HCEC 1CT (cell line): ENCODE data around the gene PBX2.

Experiments used
- DNase-seq: peaks from one replicate; pipeline ENCODE4 v3.0.0-alpha.2; 2017

Gene PBX2

DNA sequence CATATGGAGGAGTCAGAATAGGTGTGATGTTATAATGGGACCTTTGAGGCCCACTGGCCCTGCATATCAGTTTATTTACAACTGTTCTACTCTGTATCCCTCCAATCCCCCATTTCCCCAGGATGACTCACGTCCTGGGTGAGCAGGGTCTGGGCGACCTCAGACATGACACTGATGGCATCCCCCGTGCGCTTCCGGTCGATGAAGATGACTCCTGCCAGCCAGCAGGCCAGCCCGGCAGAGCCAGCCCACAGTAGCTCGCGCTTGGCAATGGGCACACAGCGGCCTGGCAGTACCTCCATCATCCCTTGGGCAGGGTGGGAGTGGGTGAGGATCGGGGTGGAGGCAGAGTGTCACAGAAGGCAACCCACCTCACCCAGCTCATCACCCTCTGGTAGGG, 19.7 kb downstream of the PBX2 start:
- no peak for DNase-seq

DNA sequence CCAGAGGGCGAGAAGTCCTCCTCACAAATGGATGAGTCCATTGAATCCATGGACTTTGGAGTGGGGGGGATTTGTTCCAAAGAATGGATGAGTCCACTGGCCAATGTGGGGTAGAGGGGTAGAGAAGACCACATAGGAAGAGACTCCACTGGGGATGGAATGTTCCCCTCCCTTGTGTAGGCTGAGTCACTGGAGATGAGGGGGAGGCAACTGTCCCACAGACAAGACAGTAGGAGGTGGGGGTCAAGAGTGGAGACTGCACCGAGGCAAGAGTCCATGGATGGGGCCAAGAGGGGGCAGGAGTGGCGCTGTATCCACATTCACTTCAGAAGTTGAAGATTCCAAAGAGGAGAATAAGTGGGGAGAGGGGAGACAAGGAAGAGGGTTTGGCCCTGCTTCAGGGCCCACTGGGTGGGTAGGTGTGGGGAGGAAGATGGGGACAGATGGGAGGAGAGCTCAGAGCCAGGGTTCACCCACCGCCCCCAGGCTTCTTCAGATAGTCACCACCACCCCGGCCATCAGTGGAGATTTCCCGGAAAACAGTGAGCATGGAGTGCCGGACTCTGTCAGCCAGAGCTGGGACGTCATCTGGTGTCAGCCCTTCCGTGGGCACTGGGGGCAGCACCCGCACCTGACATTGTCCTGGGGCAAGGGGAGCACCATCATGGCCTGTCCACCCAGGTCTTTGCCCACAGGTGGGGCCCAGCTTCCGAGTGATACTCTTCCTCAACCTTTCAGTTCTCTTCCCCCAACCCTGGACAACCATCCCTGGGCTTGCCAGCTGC, 21.0 kb downstream of the PBX2 start:
- DNase-seq, result no peak

DNA sequence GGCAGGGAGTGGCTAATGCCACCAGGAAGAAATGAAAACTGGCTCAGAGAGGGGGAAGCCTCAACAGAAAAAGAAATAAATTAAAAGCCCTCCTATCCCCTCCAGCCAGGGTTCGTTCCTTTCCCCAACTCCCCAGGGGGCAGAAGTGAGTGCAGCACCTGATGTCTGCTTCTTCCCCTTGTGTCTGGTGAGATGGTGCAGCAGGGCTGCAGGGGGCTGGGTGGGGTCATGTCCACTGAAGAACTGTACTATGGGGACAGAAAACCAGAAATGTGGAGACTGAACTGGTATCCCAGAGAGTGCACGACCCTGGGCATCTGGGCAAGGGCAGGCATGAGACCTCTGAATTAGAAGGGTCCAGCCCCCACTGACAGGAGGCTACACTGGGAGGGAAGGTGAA, 21.7 kb downstream of the PBX2 start:
- DNase-seq, result no peak

DNA sequence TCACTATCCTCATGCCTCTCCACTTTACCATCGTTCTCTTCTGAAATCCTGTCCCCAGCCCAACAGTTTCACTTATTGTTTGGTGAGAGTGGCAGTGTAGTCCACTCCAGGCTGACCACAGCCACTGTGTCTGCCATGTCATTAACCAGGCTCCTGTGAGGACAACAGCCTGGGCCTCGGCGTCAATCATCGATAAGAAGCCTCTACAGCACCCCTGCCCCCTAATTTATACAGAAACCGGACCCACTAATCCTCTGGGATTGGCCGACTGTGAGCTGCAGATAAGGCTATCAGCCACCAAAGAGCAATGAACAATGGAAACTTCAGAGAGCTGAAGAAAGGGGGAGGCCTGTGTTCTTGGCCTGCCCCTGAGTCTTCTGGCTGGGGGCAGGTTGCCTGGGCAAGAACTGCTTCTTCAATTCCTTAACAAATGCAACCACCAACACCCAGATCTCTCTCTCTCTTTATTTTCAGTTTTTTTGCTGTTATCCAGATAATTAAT, 22.2 kb downstream of the PBX2 start:
- DNase-seq, result no peak

DNA sequence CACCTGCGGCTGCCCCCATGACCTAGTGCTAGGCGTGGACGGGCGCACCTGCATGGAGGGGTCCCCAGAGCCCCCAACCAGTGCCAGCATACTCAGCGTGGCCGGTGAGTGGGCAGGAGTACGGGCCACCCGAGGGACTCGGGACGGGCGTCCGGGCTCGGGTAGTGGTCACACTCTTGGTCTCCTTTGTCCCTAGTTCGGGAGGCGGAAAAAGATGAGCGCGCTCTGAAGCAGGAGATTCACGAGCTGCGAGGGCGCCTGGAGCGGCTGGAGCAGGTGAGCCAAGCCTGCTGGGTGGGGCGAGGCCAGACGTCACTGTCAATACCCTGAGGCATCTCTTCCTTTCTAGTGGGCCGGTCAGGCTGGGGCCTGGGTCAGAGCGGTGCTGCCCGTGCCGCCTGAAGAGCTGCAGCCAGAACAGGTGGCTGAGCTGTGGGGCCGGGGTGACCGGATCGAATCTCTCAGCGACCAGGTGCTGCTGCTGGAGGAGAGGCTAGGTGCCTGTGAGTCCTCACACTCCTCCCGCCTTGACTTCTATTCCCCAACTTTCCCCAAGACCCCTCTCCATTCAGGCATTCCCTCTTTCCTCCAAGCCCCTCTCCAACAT, 22.7 kb downstream of the PBX2 start:
- DNase-seq, result no peak

DNA sequence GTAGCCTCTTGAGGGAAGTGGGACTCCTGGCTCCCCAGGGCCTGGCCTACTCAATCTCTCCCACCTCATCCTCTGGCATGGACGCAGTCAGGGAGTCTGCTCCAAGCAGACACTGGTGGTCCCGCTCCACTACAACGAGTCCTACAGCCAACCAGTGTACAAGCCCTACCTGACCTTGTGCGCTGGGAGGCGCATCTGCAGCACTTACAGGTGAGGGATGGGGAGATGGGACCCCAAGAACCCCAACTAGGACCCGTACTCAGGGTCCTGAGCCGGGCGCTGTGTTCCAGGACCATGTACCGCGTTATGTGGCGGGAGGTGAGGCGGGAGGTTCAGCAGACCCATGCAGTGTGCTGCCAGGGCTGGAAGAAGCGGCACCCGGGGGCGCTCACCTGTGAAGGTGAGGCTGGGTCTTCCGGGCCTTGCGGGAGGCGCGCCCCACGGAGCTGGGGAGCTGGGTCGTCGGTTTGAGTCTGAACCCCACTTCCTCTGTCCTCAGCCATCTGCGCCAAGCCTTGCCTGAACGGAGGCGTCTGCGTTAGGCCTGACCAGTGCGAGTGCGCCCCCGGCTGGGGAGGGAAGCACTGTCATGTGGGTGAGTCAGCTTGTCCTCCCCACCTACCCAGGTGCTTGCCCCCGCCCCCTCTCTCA, 23.5 kb downstream of the PBX2 start:
- no peak for DNase-seq

DNA sequence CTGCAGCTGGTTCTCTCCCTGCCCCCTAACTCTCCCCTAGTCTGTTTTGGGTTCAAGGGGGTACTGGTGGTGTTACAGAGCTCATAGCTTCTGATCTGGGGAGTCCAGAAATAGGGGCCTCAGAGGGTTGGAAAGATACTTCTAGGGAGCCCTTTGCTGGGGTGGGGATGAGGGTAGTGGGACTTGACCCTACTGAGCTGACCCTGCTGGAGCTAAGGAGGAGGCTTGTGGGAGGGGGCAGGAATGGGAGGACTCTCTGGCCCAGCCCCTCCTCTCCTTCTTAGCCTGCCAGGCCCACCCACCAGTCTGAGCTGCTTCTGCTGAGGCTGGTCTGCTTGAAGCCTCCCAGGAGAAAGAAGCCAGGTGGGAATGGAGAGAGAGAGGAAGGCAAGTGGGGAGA, 25.7 kb downstream of the PBX2 start, which contains the start of gene EGFL8:
Gene EGFL8, plus strand, starts transcription at position 301 of the 400 bp plus-strand sequence. CDS start 1,571 bp downstream, outside the sequence.
- DNase-seq, result no peak

DNA sequence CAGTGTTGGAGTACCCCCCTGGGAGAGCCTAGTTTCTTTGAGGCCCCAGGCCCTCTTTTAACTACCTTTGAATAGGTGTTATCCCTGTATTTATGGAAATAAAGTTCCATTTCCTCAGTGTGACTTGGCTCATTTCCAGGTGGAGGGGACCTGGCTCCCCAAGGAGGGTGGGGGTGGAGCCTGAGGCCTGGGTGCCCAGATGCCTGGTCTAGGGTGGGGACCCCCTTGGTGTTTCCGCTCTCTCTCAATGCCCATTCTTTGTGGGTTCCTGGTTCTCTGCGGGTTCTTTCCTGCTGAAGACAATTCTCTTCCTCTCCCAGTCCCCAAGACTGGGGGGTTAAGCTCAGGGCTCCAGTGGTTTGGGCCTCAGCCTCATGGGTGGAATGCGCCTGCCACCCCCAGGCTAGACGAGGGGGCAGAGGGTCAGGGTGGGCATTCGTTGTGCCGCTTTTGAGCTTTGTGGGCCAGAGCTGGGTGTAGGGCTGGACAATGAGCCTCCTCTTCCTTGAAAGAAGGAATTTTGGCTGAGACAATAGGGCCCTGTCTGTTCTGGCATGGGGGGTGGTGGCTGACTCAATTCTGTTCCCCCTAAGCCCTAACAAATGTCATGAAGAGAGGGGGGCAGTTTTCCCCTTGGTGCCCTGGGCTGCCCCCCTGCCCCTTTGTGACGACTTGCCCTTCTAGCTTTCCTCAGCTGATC, 26.3 kb downstream of the PBX2 start:
- DNase-seq, result no peak

DNA sequence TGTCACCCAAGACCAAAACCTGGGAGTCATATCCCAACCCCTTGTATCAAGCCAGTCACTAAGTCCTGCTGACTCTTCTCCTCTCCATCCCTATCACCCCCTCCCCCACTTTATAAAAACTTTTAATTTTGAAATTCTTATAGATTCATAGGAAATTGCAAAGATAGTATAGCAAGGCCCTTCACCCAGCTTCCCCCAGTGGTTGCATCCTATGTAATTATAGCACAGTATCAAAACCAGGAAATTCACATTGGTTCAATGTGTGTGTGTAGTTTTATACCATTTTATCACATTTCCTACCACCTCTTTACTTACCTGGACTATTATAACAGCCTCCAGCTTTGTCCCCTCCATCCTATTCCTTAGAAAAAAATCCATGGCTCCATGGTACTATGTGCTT, 31.9 kb downstream of the PBX2 start:
- DNase-seq, result no peak

DNA sequence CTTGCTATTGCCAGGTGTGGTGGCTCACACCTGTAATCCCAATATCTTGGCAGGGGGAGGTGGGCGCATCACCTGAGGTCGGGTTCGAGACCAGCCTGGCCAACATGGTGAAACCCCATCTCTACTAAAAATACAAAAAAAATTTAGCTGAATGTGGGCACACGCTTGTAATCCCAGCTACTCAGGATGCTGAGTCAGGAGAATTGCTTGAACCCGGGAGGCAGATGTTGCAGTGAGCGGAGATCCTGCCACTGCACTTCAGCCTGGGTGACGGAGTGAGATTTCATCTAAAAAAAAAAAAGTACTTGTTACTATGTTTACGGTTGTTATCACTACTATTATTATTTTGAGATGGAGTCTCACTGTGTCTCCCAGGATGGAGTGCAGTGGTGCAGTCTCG, 33.1 kb downstream of the PBX2 start:
- DNase-seq, result no peak

DNA sequence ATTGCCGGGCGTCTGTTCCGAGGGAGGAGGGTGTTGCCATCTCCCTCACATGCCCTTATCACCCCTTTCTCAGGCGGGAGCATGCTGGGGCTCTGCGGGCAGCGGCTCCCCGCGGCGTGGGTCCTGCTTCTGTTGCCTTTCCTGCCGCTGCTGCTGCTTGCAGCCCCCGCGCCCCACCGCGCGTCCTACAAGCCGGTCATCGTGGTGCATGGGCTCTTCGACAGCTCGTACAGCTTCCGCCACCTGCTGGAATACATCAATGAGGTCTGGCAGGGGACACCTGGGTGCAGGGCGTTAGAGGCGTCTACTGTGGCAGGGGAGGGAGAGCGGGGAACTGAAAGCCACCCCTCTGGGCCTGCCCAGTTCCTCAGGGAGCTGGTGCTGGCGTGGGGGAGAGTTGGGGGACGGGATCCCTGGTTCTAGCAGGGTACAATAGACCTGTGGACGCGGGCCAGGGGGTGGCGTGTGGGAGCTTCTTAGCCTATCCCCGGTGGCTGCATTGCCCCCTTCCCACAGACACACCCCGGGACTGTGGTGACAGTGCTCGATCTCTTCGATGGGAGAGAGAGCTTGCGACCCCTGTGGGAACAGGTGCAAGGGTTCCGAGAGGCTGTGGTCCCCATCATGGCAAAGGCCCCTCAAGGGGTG, 35.4 kb downstream of the PBX2 start:
- DNase-seq, result peak; percentile 53

DNA sequence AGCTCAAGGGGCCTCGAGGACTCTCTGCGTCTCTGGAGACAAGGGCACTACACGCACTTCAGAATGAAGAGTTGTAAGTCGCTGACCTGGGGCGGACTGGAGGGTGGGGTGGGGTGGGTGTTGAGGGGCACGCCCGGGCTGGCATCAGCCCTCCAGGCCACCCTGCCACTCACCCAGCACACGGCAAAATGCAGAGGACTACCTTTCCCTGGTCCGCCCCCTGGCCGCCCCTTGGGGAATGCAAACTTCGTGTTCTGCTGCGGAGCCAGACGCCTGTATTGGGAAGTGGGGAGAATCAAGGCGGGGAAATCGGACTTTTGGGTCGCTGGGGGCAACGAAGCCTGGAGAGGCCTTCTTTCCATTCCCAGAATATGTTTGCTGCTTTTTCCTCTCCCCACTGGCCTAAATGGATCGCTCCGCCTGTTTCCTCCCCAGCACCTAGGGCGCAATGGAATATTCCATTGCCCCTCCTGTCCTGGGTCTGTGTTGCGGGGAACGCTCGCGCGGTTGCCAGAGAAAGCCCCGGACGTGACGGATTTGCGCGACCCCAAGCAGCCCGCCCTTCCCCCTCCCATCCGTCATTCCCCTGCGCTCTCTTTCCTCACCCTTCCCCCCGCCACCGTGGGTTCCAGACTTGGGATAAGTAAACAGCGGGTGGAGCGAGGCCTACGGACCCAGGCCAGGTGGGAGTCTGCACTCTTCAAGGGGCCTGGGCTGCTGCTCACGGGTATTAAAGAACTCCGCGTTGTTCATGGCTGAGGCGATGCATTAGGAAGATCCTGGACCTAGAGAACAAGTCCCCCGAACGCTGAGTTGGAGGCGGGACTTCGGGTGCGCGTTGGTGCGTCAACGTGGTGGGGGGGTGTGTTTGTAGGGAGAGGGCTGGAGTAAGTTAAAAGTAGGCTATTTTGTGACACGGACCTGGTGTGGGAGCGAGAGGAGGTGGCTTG, 36.2 kb downstream of the PBX2 start, which contains the start of gene PPT2:
Gene PPT2, plus strand, starts transcription at position 578 of the 950 bp plus-strand sequence. CDS start 454 bp downstream, outside the sequence.
- peak; percentile 93 for DNase-seq

DNA sequence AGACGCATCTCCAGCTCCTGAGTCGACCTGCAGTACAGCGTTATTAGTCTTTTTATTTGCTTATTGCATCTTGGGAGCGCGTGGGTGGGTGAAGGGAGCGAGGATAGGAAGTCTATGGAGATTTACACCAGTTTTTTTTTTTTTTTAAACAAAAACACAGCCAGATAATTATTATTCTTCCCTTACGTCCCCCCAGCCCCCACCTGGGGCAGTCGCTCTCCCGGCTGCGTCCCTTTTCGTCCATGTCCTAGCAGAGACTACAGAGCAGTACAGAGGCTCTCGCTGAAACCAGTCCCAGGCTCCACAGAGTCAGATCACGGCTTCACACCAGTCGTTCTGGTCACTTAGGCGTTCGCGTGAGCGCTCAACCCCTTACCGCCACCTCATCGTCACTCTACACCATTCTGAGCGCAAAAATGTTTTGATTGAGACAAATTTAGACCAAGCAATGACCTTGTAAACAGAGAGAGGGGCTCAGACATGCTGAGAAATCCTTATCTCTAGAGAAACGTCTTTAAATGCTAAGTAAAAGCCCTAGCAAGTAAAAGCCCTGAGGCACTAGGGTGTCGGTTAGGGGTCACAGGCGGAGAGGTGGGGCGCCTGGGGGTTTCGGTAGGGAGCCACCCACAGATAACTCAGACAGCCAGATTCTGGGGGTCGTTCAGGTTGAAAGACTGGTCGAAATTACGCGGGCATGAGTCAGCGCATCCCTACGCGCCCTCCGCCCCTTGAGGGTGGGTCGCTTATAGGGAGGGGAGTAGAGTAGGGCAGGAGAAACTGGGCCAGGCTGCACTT, 37.0 kb downstream of the PBX2 start:
- peak; percentile 31 for DNase-seq

DNA sequence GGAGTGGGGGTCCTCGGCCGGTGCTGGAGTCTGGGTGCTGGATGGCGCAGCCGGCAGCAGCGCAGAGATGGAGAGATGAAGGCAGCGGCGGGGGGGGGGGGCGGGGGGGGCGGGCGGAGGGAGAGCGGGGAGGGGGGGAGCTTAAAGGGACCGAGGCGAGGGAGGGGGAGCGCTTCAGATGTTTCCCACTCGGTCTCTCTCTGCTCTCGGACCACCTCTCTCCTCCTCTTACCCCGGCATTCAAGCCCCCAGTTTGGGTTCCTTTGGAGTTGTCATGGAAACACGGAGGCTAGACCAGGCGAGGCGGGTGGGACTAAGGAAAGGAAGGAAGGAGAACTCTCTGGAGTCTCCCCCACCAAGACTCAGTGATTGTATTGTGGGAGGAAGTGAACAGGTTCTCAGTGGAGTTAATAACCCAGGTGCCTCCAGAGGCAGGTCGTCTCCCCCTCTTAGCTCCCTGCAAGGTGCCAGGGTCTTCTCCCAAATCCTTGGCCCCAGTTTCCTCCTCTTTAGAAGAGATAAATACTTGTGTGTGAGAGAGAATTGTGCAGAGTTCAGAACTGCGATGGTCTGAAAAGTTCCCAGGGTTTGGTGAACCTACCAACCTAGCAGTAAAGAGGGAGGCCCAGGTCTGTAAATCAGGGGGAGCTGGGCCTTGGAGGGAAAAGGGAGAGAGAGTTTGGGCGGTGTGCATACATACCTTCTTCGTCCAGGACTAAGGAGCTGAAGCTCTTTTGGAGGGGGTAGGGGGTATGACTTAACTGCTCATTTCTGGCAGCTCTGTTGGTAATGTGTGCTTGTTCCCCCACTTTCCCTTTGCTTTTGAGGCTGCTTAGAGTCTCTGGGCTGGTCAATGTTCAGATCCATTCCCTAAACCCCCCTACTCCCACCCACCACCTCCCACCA, 37.9 kb downstream of the PBX2 start, which contains the start of gene PRRT1:
Gene PRRT1, minus strand, starts transcription at position 77 of the 906 bp plus-strand sequence. CDS start 112 bp downstream, outside the sequence.
- no peak for DNase-seq

DNA sequence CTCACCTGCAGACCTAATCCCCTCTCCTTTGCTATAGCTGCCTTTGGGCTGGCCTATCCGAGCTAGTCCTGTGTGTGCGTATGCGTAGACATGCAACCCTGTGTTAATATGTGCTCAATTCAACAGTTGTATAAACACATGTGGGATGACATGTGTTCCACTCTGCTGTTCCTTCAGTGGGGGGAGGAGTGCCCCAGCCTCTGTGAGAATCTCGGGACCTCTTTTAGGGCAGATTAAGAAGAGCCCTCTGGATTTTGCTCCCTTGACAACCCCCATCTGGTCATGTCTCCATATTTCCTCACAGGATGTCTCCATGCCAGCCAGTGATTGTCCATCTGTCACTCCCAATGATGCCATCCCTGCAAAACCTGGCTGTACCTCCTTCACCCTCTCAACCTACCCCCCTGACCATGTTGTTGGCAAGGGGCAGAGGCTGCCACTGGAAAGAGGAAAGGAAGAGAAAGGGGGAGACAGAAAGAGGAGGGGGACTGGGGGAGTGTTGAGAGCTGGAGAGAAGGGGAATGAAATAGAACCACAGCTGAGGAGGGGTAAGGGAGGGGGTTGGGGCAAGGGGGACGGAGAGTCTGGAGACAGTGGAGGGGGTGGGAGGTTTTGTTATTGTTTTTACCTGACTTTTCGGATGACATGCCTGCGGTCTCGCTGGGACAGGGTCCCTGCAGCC, 38.7 kb downstream of the PBX2 start:
- DNase-seq, result no peak

DNA sequence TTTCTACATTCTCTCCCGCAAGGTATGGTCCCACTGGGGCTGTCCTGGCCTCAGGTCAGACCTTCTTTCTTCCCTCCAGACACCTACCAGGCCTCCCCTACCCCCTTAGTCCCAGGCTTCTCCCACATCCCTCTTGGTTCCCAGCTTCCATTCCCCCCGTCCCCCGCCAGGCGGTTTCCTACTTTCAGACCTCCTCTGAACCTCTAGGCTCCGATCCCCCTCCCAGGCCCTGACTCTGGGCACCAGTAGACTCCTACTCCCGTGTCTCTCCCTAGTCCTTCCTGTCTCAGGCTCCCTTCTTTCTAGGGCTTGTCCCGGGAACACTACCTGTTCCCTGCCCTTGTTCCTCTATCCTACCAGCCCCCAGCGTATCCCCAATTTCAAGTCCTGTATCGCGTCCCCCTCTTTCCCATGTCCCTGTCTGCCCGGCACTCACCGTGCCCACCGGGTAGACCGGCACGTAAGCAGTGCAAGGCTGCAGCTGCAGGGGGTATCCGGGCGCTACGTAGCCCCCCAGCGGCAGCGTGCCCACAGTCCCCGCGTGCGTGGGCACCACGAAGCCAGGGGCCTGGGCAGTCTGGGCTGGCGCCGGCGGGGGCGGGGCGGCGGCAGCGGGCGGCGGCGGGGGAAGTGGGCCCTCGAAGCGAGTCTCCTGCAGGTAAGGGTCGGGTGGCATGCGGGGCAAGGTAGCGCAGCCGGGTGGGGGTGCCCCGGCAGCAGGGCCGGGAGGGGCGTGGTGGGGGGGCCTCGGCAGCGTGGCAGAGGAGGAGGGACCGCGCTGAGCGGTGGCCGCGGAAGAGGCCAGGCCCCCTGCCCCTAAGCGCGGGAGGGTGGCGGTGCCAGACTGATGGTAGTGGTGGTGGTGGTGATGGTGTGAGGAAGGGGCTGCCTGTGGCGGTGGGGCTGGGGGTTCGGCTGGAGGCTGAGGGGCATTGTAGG, 39.8 kb downstream of the PBX2 start:
- no peak for DNase-seq

DNA sequence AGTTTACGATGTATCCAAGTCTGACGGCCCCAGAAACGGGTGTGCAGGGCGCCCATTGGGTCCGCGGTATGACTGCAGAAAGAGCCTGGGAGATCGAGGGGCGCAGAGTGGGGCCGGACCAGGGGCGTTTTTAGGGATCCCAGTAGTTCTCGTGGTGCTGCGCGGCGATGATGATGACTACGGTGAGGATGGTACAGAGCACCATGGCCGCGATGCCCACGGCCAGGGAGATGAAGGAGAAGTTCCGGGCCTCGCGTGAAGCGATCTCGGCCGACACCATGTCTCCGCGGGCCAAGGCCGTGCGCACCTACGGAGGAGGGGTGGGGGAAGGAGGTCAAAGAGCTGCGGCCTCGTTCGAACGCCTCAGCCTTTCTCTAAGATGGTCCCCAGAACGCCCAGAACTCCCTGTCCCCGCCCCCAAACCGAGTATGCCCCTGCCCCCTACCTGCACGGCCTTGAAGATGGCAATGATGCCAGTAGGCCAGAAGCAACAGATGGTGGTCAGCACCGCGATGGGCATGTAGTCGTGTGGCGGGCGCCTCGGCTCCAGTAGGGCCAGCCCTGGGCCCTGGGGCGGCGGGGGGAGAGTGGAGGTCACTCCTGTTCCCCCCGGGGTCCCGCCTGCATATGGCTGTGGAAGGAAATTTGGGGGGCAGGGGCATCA, 40.8 kb downstream of the PBX2 start:
- DNase-seq, result no peak
